Keratinocyte (primary cell): Measurements from ENCODE around the gene CD55.

Experiments used
- CTCF ChIP-seq, 3 experiments: IDR thresholded peaks in 1 of 3; conservative IDR thresholded peaks in 1 of 3; optimal IDR thresholded peaks in 1 of 3; 2 replicates in 2 of 3; 3 replicates in 1 of 3; pipeline versions ENCODE3 to v1.5.1; 2011; ENCODE audit warnings: low read length in 3 of 3, mild to moderate bottlenecking in 3 of 3, moderate library complexity in 2 of 3, control low read depth in 1 of 3, inconsistent platforms in 1 of 3; ENCODE audit not compliant: insufficient read depth in 2 of 3; ENCODE audit errors: extremely low read depth in 1 of 3
- EZH2 ChIP-seq: IDR thresholded peaks from one replicate; pipeline ENCODE4 v1.6.1; 2012; ENCODE audit warnings: inconsistent platforms, mild to moderate bottlenecking, low read length, moderate library complexity

DNA sequence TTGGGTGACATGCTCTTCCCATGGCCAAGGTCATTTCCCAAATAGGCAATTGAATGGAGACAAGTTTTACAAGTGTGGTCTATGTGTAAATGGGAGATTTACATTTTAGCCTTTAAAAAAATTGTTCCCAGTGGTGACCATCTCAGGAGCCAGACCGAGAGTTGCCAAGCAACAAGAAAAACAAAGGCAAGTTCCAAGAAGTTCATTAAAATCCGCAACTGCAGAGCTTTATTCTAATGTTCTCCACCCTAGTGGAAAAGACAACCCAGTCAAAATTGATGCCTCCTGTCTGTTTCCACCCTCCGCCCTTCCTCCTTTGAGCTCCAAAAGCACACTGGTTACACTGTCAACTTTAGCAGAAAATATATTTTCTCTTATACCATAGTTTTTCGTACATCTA lies 33.2 kb upstream of the CD55 start:
- TF ChIP-seq CTCF (optimal IDR thresholded peaks at IDR 0.05 in 1 of 3, IDR thresholded peaks at IDR 0.05 in 1 of 3, conservative IDR thresholded peaks at IDR 0.05 in 1 of 3; ENCODE audit: extremely low read depth in 1 of 3, insufficient read depth in 2 of 3, low read length in 3 of 3) (no peak), EZH2 (no peak)
